ENCODE data around the gene PUSL1. TPM values are rescaled to one million over a fixed set of nuclear protein-coding genes. Genes with fewer than 3 reads are reported as not detected.

Gene PUSL1
- total RNA-seq, 1 donor from 2014 or later = 4.6 TPM

GRCh38 chr1:1324084-1324523, 15.7 kb downstream of the PUSL1 start:
- no peak for DNase-seq (ENCODE audit: low spot score)

- DNase-seq (ENCODE audit: low spot score) = peak; percentile 94
Observed at GRCh38 chr1:1324524-1325287, 16.3 kb downstream of the PUSL1 start, which contains the start of the genes CPTP and INTS11. Gene CPTP, plus strand, starts transcription at chr1:1324802. Its CDS starts 2,109 bp downstream, at chr1:1326911. Gene INTS11, minus strand, starts transcription at chr1:1324660. Its CDS starts 52 bp downstream, at chr1:1324608.

- DNase-seq (ENCODE audit: low spot score) = no peak
Observed at GRCh38 chr1:1325288-1326074, 17.1 kb downstream of the PUSL1 start.

- no peak for DNase-seq (ENCODE audit: low spot score)
Observed at GRCh38 chr1:1326075-1326605, 17.7 kb downstream of the PUSL1 start.

- DNase-seq (ENCODE audit: low spot score) = no peak
Observed at GRCh38 chr1:1327291-1327690, 18.9 kb downstream of the PUSL1 start.

- DNase-seq (ENCODE audit: low spot score) = no peak
Observed at GRCh38 chr1:1328254-1328653, 19.9 kb downstream of the PUSL1 start.

DNA sequence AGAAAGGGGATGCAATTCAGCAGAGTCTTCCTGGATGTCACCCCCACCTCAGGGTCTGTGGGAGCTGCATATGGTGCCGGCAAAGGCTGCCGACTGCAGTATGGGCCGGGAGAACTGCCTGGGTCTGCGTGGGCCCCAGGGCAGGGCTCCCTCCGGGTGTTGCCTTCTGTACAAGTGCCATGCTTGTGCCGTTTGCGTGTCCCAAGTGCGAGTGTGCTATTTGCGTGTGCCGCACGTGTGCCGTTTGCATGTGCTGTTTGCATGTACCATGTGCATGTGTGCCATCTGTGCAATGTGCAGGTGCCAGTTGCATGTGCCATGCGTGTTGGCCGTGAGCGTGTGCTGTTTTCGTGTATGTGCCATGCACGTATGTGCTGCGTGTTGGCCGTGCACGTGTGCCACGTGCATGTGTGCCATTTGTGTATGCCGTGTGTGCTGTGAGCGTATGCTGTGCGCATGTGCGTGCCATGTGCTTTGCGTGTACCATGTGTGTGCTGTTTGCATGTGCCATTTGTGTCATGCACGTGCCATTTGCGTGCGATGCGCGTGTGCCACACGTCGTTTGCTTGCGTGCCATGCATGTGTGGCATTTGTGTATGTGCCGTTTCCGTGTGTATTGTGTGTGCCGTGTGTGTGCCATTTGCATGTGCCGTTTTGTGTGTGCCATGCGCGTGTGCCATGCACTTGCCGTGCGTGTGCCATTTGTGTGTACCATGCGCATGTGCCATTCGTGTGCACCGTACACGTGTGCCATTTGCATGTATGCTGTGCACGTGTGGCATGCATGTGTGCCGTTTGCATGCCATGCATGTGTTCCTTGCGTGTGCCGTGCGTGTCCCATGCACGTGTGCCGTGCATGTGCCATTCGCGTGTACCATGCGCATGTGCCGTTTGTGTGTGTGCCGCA, 21.2 kb downstream of the PUSL1 start:
- no peak for DNase-seq (ENCODE audit: low spot score)

- no peak for DNase-seq (ENCODE audit: low spot score)
Observed at GRCh38 chr1:1330366-1331067, 22.1 kb downstream of the PUSL1 start.

GRCh38 chr1:1331068-1331965, 22.9 kb downstream of the PUSL1 start, which contains the start of gene TAS1R3:
Gene TAS1R3, plus strand, starts transcription at chr1:1331280. Its CDS starts 66 bp downstream, at chr1:1331346.
- DNase-seq (ENCODE audit: low spot score) = peak; percentile 39

DNA sequence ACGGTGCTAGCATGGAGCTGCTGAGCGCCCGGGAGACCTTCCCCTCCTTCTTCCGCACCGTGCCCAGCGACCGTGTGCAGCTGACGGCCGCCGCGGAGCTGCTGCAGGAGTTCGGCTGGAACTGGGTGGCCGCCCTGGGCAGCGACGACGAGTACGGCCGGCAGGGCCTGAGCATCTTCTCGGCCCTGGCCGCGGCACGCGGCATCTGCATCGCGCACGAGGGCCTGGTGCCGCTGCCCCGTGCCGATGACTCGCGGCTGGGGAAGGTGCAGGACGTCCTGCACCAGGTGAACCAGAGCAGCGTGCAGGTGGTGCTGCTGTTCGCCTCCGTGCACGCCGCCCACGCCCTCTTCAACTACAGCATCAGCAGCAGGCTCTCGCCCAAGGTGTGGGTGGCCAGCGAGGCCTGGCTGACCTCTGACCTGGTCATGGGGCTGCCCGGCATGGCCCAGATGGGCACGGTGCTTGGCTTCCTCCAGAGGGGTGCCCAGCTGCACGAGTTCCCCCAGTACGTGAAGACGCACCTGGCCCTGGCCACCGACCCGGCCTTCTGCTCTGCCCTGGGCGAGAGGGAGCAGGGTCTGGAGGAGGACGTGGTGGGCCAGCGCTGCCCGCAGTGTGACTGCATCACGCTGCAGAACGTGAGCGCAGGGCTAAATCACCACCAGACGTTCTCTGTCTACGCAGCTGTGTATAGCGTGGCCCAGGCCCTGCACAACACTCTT, 23.8 kb downstream of the PUSL1 start:
- no peak for DNase-seq (ENCODE audit: low spot score)

- no peak for DNase-seq (ENCODE audit: low spot score)
Observed at GRCh38 chr1:1332774-1333480, 24.5 kb downstream of the PUSL1 start.

GRCh38 chr1:1333551-1334241, 25.3 kb downstream of the PUSL1 start:
- no peak for DNase-seq (ENCODE audit: low spot score)

GRCh38 chr1:1334835-1335234, 26.4 kb downstream of the PUSL1 start:
- DNase-seq (ENCODE audit: low spot score) = no peak

GRCh38 chr1:1335283-1335682, 26.9 kb downstream of the PUSL1 start:
- DNase-seq (ENCODE audit: low spot score) = no peak

DNA sequence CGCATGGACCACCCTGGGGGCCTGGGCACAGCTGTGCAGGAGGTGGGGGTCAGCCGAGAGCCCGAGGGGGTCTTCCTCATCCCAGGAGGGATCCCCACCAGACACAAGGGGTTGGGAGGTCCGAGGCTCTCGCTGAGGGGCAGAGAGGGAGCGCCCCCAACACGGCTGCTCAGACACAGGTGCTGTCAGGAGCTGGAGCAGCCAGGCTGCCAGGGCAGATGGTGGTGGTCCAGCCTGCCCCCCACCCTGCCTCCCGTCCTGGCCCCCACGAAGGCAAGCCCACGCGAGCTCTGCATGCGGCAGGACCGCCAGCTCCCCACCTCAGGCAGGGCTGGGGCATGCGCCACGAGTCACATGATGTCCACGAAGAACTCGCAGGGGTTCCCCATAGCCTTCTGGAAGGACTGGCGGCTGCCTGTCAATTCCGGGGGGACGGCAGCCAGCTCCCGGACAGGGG, 27.4 kb downstream of the PUSL1 start:
- no peak for DNase-seq (ENCODE audit: low spot score)

DNA sequence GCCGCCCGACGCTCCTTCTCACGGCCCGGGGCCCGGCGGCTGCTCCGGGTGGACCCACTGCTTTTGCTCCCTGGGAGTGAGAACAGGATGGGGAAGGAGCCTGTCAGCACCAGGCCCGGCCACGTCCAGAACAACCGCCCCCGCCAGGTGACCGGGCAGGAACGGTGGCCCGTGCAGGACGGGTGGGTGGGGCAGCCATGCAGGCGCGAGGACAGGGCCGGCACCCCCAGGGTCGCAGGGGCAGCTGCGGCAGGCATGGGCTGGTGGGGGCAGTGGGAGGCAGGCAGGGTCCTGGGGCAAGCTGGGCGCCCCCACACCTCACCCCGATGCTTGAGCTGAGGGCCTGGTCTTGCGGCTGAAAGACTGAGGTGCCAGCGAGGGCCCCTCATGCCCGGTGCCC, 28.0 kb downstream of the PUSL1 start:
- no peak for DNase-seq (ENCODE audit: low spot score)
